Measurements from ENCODE around the gene RAB11FIP5. TPM values are rescaled to one million over a fixed set of nuclear protein-coding genes. Genes with fewer than 3 reads are reported as not detected.

The RAB11FIP5 gene
- total and polyA plus RNA-seq, 9 of the 15 experiments (the other 6 are each of a cell fraction or from before 2014, with no cell fraction given) = 1.7 to 14.4 (median 6.4) TPM

- TF ChIP-seq CEBPG (CRISPR knock-in tag; IDR thresholded peaks at IDR 0.05) = no peak
- no peak for TF ChIP-seq CEBPG (tag; conservative IDR thresholded peaks at IDR 0.05 in 1 of 2, IDR thresholded peaks at IDR 0.05 in 1 of 2)
- no peak for TF ChIP-seq POLR3A (IDR thresholded peaks at IDR 0.05; ENCODE audit: borderline replicate concordance, extremely low read depth, insufficient read depth, insufficient read length)
- no peak for TF ChIP-seq MGA (IDR thresholded peaks at IDR 0.05)
- TF ChIP-seq SMARCA4 (IDR thresholded peaks at IDR 0.05) = peak; percentile 89
- TF ChIP-seq USF1 (CRISPR knock-in tag; IDR thresholded peaks at IDR 0.05) = no peak
- TF ChIP-seq POLR2B (IDR thresholded peaks at IDR 0.05; ENCODE audit: low read depth, partially characterized antibody) = no peak
- no peak for TF ChIP-seq TBL1XR1 (IDR thresholded peaks at IDR 0.05; ENCODE audit: low read length in 2 of 2)
- no peak for TF ChIP-seq ZNF785 (CRISPR knock-in tag; IDR thresholded peaks at IDR 0.05)
- TF ChIP-seq ERF (CRISPR knock-in tag; IDR thresholded peaks at IDR 0.05) = 0 out of 2 replicates have a peak, but pooled peaks have one; percentile 39
- no peak for TF ChIP-seq SFPQ (IDR thresholded peaks at IDR 0.05; ENCODE audit: low read depth, low read length)
Observed at GRCh38 chr2:73063909-73064875, 48.6 kb downstream of the RAB11FIP5 start (continued).
